T-helper 17 cell (primary cell): Measurements from ENCODE around the gene DCBLD1. TPM values are rescaled to one million over a fixed set of nuclear protein-coding genes. Genes with fewer than 3 reads are reported as not detected.

Source experiments
- ATAC-seq: fragments of 150-1000 bp; cut with Tn5 transposase; 2 replicates; pipeline ENCODE4 v1.10.0; 2021; ENCODE audit warnings: mild to moderate bottlenecking, moderate library complexity
- DNase-seq, 3 donors: peaks; one replicate each; pipeline versions ENCODE4 v3.0.0 to v3.0.0-alpha.2; 2020 to 2021
- H3K9me3 ChIP-seq: one replicate; pipeline ENCODE4 v1.7.0; 2013; ENCODE audit warnings: low read length, mild to moderate bottlenecking; ENCODE audit not compliant: control insufficient read depth, poor library complexity, severe bottlenecking
- H3K27ac Mint-ChIP-seq: one replicate; pipeline ENCODE4 v1.8.0; 2022; ENCODE audit warnings: mild to moderate bottlenecking, moderate library complexity, mixed read lengths
- H3K27me3 Mint-ChIP-seq: one replicate; pipeline ENCODE4 v1.8.0; 2022; ENCODE audit warnings: mixed read lengths
- H3K36me3 Mint-ChIP-seq: one replicate; pipeline ENCODE4 v1.8.0; 2022; ENCODE audit warnings: low read depth, mixed read lengths
- H3K4me1 Mint-ChIP-seq: one replicate; pipeline ENCODE4 v1.8.0; 2022; ENCODE audit warnings: mild to moderate bottlenecking, mixed read lengths
- H3K4me3 Mint-ChIP-seq: one replicate; pipeline ENCODE4 v1.8.0; 2022; ENCODE audit warnings: mild to moderate bottlenecking, moderate library complexity, mixed read lengths
- total RNA-seq, 4 donors: library from RNA in 2 of 4; stranded (reverse) in 2 of 4; gene quantifications; one replicate each; pipeline ENCODE4 v1.2.3 and lab custom pipeline; 2022 to 2026

Gene DCBLD1
- total RNA-seq, 2 donors from 2014 or later, result 1.4 to 1.8 TPM

DNA sequence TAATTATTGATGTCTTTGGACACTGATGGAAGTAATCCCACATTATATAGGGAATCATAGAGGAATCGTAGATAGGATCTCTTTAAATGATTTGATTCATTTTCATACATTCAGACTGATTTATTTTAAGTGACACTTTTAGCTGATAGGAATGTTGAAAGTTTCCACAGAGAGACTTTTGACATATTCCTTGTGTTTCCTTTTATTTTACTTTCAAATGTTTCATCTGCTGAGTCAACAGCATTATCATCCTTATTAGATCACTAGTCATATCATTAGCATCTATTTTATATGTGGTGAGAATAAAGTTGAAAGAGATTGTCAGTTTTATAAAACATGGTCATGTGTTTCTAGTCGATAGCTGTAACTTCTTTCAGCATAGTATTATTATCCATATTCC is 13.4 kb downstream of the DCBLD1 start:
- DNase-seq (no peak), ATAC-seq (no peak)
- no peaks in the 10 kb centered on the region for H3K36me3 Mint-ChIP-seq
- no peaks in the 10 kb centered on the region for H3K27me3 Mint-ChIP-seq
- no peak overlapping the region for H3K27ac Mint-ChIP-seq
- no peaks in the 10 kb centered on the region for H3K9me3 ChIP-seq
- no peak overlapping the region for H3K4me3 Mint-ChIP-seq
- H3K4me1 Mint-ChIP-seq, result peaks cover 2% of the 10 kb centered on the region

DNA sequence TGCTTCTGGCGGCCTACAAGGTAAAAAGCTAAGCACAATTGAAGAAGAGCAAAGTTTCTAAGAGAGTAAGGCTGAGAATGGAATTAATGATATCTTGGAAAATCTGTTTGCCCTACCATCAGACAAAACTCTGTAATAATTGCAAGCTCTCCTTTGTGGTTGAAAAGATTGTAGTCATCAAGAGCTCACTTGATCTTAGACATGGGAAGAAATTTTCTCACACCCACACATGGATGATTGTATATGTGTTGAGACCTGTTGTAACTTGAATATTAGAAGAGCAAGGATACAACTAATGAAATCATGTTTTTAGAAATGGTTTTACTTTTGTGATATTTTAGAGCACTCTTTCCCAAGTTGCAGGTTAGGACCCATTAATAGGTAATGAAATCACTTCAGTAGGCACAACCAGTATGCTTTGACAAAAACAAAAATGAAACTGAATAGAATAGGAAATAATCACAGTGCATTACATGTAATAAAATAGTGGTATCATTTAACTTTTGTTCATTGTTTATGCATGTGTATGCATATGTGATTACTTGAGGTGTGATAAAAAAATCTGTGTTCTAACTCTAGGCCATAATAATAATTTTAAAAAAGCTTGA is 14.0 kb downstream of the DCBLD1 start:
- DNase-seq (no peak), ATAC-seq (no peak)
- H3K27ac Mint-ChIP-seq, result no peak overlapping the region
- H3K9me3 ChIP-seq, result no peaks in the 10 kb centered on the region
- no peaks in the 10 kb centered on the region for H3K36me3 Mint-ChIP-seq
- no peak overlapping the region for H3K4me3 Mint-ChIP-seq
- H3K27me3 Mint-ChIP-seq, result no peaks in the 10 kb centered on the region
- H3K4me1 Mint-ChIP-seq, result peaks cover 3% of the 10 kb centered on the region

DNA sequence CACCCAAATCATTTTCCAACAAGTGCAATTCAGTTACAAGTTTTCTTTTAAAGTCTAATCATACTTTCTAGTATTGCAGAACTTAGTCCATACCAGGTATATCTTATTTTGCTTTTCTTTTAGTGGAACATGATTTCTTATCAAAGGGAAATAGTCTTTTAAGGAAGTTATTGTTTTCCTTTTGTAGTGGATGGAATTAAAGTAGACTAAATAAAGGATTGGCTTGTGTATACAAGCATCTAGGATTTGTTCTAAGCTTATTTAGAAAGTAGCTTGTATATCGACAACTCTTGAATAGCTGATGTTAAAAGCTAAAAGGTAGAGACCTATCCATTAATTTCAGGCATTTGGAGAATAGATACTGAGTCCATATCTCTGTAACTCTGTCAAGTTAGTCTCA is 14.8 kb downstream of the DCBLD1 start:
- Mint-ChIP-seq H3K4me1 (peaks cover 3% of the 10 kb centered on the region), H3K27me3 (no peaks in the 10 kb centered on the region), H3K4me3 (no peak overlapping the region), H3K36me3 (no peaks in the 10 kb centered on the region), H3K27ac (no peak overlapping the region)
- DNase-seq (no peak), ATAC-seq (no peak)
- no peaks in the 10 kb centered on the region for H3K9me3 ChIP-seq

DNA sequence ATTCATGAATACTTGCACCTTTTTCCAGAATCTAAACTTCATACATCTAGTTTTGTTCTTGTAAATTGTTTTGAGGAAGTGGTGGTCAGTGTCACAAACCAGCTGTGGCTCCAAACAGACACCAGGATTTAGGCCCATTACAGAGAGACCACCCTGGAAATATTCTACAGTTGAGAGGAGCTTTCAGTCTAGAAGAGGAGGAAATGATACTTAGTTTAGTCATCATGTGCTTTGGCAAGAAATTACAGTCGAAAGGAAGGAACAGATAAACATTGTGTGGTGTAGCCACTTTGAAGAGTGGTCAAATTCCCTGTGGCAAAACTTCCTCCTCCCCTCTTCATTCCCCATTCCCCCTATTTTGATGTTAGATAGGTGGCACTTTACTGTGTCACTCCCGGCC is 15.7 kb downstream of the DCBLD1 start:
- Mint-ChIP-seq H3K36me3 (no peaks in the 10 kb centered on the region), H3K27ac (no peak overlapping the region), H3K4me3 (no peak overlapping the region), H3K4me1 (peaks cover 3% of the 10 kb centered on the region), H3K27me3 (no peaks in the 10 kb centered on the region)
- ATAC-seq (no peak), DNase-seq (no peak)
- no peaks in the 10 kb centered on the region for H3K9me3 ChIP-seq

DNA sequence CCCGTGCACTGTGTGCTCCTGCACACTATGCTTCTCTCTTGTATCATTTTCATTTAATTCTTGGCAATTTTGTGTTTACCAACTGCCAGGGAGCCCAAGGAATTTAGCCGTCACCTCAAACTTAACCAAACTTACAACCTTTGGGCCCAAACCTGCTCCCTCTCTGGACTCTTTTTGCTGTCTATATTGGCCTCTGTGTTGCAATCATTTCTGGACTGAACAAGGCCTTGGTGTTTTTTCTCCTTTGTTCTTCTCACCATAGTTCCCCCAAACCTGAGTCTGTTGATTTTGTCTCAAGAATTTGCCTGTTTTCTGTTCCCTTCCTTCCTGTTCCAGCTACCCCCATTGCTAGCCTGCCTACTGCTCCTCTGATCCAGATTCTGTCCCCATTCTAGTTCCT is 19.2 kb downstream of the DCBLD1 start:
- DNase-seq (no peak), ATAC-seq (no peak)
- Mint-ChIP-seq H3K36me3 (peaks cover 6% of the 10 kb centered on the region), H3K27me3 (peaks cover 22% of the 10 kb centered on the region), H3K4me1 (peaks cover 2% of the 10 kb centered on the region), H3K4me3 (no peak overlapping the region), H3K27ac (no peak overlapping the region)
- no peaks in the 10 kb centered on the region for H3K9me3 ChIP-seq

DNA sequence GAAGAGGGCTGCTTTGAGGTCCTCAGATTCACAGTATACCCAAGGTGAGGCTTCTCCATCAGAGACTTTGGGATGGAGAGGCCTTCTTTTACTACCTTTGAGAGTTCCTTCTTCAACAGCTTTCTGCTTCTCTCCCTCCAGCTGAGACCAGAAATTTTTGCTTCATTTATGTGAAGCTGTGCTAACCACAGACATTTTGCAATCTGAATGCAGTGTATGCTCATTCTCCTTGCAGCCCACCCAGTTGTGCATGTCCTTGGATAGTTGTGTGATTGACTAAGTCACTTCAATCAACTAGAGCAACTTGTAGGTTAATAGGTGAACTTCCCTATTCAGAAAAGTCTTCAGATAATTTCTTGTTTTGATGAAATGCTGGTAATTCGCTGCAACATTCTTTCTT is 20.1 kb downstream of the DCBLD1 start:
- Mint-ChIP-seq H3K27ac (no peak overlapping the region), H3K4me1 (peaks cover 2% of the 10 kb centered on the region), H3K36me3 (peaks cover 6% of the 10 kb centered on the region), H3K27me3 (peaks cover 22% of the 10 kb centered on the region), H3K4me3 (no peak overlapping the region)
- no peak for DNase-seq
- H3K9me3 ChIP-seq, result no peaks in the 10 kb centered on the region
- no peak for ATAC-seq

DNA sequence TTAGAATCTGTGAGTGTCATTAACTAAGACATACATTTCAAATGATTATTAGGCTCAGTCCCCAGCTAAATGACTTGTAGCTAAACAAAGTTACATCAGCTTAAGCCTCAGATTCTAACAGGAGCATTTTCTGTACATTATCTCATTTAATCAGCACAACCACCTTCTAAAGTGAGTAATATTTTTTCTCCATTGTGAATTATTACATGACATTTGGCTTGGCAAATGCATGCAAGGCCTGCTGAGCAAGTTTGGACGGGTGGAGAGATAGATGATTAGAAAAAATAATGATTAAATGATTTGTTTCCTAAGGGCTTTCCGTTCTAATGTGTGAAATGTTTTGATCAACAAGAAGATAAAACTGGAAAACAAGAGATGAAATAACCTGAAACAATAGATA is 20.7 kb downstream of the DCBLD1 start:
- Mint-ChIP-seq H3K4me3 (no peak overlapping the region), H3K36me3 (peaks cover 6% of the 10 kb centered on the region), H3K27me3 (peaks cover 22% of the 10 kb centered on the region), H3K4me1 (peaks cover 2% of the 10 kb centered on the region), H3K27ac (no peak overlapping the region)
- ATAC-seq, result no peak
- DNase-seq, result no peak
- H3K9me3 ChIP-seq, result no peaks in the 10 kb centered on the region

DNA sequence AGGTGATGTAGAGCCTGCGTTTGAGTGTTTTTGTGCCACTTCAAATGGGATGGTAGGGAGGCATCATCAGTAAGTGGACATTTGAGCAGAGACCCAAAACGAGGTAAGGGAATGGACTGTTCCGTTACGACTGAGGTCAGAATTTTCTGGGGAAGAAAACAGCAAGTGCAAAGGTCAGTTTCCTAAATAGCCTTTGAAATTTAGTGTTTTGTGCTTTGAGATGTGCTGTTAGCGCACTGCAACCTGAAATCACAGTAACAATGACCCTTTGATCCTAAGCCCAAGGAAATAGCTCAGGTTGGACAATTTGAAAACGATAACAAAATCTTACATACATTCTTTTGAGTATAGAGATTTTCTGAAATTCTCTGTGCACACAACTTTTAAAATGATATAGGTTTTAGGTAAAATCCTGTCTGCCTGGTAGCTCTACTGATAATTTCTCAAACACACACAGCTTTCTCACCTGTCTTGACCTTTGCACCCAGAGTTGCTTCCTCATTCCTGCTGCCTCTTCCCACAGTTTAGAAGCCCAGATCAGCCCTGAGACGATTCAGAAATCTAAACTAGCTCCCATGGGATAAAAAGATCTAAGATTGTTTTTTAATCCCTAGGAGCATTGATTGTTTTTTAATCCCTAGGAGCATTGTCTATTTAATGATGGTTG is 22.1 kb downstream of the DCBLD1 start:
- no peaks in the 10 kb centered on the region for H3K9me3 ChIP-seq
- Mint-ChIP-seq H3K27ac (no peak overlapping the region), H3K4me3 (no peak overlapping the region), H3K27me3 (peaks cover 34% of the 10 kb centered on the region), H3K36me3 (peaks cover 6% of the 10 kb centered on the region), H3K4me1 (peaks cover 2% of the 10 kb centered on the region)
- DNase-seq (no peak), ATAC-seq (no peak)

DNA sequence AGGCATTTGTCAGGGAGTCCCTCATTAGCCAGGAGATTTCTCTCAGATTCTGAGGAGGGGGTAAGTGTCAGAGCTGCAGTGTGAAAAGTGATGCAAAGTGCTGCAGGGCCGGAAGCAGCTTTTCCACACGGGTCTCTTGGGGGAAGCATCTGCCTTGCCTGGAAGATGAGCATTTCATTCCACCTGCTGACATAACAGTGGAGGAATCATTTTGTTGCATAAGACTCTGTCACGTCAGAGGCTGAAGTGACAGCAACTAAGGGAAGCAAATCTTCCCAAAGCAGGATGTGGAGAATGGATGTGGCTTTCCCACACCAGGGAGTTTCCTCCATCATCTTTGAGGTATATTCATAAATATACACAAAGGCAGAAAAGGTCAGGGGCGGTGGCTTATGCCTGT is 22.8 kb downstream of the DCBLD1 start:
- DNase-seq (no peak), ATAC-seq (no peak)
- peaks cover 2% of the 10 kb centered on the region for H3K4me1 Mint-ChIP-seq
- no peak overlapping the region for H3K27ac Mint-ChIP-seq
- peaks cover 6% of the 10 kb centered on the region for H3K36me3 Mint-ChIP-seq
- H3K27me3 Mint-ChIP-seq, result peaks cover 41% of the 10 kb centered on the region
- H3K4me3 Mint-ChIP-seq, result no peak overlapping the region
- no peaks in the 10 kb centered on the region for H3K9me3 ChIP-seq

DNA sequence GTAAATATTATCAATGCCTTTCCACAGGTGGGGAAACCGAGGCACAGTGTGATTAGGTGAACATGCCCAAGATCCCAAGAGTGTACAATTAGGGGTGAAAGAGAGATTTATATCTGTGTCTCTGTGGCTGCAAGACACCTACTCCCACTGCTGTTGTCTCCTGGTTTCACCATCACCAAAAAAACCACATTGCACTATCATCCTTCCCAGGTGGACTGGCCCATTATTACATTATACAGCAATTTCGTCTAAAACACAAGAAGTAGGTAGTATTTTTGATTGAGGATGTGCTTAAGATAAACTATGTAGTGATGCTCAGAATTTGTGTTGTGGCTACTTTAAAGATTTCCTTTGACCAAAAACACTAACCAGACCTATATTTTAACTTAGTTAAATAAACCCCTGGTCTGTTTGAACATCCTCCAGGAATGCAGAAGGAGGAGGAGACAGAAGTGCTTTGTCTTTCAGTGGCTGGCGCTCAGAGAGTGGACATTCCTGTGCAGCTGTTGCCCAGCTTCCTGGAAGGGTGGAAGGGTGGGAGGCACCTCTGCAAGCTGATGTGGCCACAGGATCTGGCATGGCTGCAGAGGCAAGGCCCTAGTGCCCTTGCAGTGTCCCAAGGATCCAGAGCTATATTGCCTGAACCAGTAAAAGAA is 23.8 kb downstream of the DCBLD1 start:
- no peak for ATAC-seq
- Mint-ChIP-seq H3K27me3 (peaks cover 49% of the 10 kb centered on the region), H3K36me3 (peaks cover 6% of the 10 kb centered on the region), H3K27ac (no peak overlapping the region), H3K4me1 (no peaks in the 10 kb centered on the region), H3K4me3 (no peak overlapping the region)
- no peak for DNase-seq
- no peaks in the 10 kb centered on the region for H3K9me3 ChIP-seq

DNA sequence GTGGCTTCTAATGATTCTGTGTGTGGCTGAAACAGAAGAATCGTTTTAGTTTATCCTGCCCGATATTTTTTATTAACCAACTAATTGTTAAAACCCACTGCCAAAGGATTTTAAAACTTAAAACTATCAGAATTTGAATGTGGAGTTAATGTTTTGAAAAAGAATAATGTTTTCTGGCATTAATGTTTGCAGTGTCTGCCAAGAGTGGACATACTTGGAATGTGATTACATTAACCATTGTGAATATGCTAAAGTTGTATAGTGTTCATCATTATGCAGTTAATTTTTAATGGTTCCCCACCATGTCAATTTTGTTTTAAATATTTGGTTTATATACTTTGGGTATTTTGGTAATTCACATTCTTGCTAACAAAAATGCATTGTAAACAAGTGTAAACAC is 24.4 kb downstream of the DCBLD1 start:
- Mint-ChIP-seq H3K4me1 (no peaks in the 10 kb centered on the region), H3K27ac (no peak overlapping the region), H3K27me3 (peaks cover 51% of the 10 kb centered on the region), H3K4me3 (no peak overlapping the region), H3K36me3 (peaks cover 6% of the 10 kb centered on the region)
- DNase-seq, result no peak
- ATAC-seq, result no peak
- H3K9me3 ChIP-seq, result no peaks in the 10 kb centered on the region

DNA sequence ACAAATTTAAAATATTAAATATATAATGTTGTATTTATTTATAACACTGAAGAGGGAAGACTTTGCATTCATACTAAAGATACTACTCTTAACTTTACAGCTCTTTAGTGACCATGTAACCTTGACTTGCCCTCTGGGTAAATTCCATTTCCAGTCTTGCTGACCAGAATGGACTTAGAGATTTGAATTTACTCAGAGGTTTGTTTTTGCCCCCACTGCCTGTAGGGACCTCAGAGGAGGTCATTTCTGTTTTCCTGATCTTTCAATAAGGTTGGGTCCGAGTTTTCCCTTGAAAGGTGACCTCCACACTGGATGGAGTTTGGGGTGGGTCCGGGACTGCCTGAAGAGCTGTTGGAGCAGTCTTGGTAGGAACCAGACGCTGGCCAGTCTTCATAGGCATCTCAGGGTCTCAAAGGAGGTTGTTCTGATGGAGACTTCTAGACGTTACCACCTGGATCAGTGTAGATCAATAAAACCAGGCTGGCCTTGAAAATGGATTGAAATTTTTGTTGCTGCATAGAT is 26.0 kb downstream of the DCBLD1 start:
- Mint-ChIP-seq H3K27ac (no peak overlapping the region), H3K27me3 (peaks cover 57% of the 10 kb centered on the region), H3K4me3 (no peak overlapping the region), H3K4me1 (no peaks in the 10 kb centered on the region), H3K36me3 (peaks cover 6% of the 10 kb centered on the region)
- ATAC-seq (no peak), DNase-seq (no peak)
- H3K9me3 ChIP-seq, result no peaks in the 10 kb centered on the region

DNA sequence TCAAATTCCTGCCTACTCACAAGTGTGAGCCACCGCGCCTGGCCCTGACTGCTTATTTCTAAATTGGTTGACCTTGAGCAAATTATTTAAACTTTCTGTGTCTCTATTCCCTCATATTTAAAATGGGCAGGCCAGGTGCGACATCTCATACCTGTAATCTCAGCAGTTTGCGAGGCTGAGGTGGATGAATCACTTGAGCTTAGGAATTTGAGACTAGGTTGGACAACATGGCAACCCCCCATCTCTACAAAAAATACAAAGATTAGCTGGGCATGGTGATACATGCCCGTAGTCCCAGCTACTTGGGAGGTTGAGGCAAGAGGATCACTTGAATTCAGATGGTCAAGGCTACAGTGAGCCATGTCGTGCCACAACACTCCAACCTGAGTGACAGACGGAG is 26.5 kb downstream of the DCBLD1 start:
- Mint-ChIP-seq H3K27me3 (peaks cover 58% of the 10 kb centered on the region), H3K4me3 (no peak overlapping the region), H3K36me3 (peaks cover 3% of the 10 kb centered on the region), H3K4me1 (no peaks in the 10 kb centered on the region), H3K27ac (no peak overlapping the region)
- ATAC-seq, result no peak
- H3K9me3 ChIP-seq, result no peaks in the 10 kb centered on the region
- no peak for DNase-seq
